HuH-7.5 (cell line): ENCODE data around the gene SLC25A47.

Experiments
- DNase-seq: peaks from one replicate; pipeline ENCODE4 v3.0.0; 2011; ENCODE audit warnings: low spot score

SLC25A47 gene

DNA sequence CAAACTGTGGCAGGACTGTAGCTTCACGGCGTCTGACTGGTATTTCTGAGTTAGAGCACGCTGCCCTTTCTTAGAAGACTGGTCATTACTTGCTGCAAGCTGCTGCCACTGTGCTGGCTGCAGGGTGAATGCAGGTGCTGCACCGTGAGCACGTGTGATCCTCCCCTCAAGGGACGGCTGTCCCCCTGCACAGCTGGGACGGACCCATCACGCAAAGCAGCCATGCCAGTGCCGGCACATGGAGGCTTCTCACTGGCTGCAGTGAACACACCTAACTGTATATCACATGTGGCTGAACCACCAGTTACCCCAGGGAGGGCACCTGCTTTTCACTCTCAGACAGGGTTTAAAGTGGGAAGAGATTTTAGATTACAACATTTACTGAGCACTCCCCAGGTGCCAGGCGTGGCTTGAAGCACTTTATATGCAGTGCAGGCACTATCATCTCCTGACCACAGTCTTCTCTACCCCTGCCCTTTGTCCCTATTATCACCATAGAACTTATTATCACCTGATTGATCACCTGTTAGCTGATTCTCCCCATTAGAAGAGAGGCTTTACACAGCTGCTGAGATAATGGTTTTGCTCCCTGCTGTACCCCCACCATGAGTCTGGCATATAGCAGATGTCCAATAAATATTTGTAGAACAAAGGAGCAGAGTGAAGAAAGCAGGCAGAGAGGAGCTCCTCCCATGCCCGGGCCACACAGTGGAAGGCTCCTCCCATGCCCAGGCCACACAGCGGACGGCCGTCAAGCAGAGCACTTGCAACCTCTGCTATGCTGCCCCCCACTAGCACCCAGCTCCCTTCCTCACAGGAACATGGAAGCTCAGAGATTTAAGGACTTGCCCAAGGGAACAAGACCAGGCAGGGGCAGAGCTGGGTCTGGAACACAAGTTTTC is 25.9 kb downstream of the SLC25A47 start:
- DNase-seq, result no peak

DNA sequence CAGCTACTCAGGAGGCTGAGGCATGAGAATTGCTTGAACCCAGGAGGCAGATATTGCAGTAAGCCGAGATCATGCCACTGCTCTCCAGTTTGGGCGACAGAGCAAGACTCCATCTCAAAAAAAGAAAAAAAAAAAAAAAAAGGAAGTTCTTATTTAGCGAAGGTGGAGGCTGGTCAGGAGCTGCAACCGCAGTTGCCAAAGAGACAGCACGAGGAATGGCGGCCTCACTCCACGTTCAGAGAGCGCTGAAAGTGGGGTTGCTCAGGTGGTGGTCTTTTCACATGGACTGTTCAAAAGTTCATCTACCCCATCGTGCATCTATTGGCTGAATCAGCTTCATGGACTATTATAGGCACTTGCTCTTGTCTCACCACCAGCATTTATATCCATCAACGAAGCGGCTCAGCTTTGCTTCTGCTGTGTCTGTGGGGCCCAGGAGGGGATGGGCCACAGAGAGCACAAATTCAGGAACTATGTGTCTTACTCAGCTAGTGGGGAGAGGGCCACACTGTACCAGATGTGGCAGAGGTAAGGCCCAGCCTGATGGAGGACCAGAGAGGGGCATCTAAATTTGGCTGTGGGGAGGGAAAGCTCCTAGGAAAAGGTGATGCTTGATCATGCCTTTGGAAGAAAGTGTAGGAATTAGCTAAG is 27.3 kb downstream of the SLC25A47 start:
- no peak for DNase-seq

DNA sequence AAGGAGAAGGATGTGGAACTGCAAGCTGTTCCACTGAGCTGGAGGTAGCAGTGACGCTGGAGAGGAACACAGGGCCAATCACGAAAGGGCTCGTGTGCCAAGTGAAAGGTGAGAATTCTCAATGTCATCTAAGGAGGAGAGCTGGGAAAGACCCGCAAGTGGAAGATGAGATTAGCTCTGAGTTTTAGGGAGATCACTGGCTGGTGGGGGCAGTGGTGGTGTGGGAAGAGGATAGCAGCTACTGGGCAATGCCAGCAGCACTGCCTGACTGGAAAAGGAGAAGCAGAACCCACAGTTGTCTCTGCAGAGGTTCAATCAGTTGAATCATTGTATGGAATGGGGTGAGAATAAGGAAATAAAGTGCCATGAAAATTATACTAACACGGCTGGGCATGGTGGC is 27.8 kb downstream of the SLC25A47 start:
- no peak for DNase-seq

DNA sequence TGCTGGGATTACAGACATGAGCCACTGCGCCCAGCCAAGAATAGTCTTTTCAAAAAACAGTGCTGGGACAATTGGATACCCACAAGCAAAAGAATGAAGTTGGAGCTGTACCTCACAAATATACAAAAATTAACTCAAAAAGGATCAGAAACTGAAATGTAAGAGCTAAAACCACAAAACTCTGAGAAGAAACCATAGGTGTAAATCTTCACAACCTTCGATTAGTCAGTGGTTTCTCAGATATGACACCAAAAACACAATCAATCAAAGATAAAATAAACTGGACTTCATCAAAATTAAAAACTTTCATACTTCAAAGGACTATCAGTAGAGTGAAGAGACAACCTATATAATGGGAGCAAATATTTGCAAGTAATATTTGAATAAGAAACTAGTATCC is 35.3 kb downstream of the SLC25A47 start:
- no peak for DNase-seq

DNA sequence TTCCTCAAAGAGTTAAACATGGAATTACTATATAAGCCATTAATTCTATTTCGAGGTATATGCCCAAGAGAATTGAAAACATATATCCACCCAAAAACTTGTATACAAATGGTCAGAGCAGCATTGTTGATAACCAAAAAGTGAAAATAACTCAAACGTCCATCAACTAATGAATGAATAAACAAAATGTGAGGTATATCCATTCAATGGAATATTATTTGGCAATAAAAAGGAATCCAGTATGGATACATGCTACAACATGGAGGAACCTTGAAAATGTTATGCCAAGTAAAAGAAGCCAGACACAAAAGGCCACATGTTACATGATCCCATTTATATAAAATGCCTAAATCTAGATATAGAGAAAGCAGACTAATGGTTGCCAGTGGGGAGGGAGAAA is 36.0 kb downstream of the SLC25A47 start:
- no peak for DNase-seq

DNA sequence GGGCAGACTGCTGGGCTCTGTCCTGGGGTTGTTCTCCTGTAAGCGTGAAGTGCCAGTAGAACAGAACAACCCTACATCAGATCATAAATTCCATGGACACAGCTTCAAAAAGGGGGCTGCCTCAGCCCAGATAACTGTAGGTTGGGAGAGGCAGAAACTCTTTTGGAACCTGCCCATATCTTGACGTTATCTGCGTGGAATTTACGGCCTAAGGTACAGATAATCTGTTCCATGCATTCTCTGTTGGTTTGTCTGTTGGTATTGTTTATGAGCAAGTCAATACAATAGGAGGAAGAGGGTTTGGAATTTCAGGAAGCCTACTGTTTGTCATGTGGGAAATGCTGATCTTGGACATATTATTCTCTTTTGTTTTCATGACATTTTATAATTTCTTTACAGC is 36.7 kb downstream of the SLC25A47 start:
- DNase-seq, result no peak

DNA sequence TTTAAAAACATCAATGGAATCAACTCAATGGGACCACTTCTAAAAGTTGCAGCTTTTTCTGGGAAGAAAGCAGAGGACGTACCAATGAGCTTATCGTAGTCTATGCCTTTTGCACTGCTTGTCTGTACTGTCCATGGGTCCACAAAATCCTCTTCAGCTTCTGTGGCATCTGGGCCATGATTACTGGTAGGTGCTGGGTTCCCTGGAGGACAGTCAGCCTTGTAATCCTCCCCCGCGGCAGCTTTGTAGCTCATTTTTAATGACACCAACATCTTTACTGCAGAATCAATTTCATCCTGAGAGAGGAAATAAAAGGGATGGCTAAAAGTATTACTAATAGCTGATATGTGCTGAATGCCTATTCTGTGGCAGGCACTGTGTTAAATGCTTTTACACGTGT is 38.5 kb downstream of the SLC25A47 start:
- no peak for DNase-seq

DNA sequence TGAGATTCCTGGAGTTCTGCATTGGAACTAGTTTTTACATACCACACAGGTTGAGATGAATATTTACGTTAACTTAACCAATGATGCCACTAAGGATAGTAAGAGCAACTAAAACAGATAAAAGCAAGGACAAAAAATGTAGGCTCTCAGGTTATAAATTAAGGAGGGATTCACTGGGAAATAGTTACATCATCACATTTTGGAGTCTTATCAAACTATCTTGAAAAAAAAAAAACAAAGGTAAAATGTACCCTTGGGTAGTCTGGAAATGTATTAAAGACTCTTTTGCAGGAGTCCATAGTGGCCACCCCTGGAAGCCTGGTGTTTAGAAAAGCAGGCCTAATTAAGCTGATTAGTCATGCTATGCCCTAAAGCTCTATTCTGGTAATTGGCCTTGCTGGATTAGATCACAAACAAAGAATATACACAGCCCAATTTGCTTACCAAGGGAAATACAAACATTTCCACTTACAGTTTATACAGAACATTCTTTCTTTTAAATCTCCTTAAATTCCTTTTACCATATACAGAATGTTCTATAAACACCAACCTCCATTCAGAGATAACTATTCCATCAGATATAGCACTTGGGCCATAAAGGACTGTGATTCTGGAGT is 39.3 kb downstream of the SLC25A47 start:
- DNase-seq, result no peak

DNA sequence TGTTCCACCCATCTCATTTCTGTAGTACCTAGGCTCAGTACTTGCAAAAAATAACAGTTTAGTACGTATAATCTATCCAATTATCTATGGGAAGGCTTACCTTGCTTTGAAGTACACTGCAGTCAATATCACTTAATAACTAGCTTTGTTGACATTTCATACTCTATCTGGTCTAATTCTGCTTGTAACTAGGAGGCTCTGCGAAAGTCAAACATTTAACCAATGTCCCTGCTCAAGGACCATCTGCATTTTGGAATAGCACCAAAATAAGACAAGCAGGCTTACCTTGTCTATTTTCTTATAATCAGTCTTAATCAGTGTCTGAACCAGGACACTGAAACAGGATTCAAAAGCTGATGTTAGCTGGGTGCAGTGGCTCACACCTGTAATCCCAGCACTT is 39.9 kb downstream of the SLC25A47 start:
- no peak for DNase-seq

DNA sequence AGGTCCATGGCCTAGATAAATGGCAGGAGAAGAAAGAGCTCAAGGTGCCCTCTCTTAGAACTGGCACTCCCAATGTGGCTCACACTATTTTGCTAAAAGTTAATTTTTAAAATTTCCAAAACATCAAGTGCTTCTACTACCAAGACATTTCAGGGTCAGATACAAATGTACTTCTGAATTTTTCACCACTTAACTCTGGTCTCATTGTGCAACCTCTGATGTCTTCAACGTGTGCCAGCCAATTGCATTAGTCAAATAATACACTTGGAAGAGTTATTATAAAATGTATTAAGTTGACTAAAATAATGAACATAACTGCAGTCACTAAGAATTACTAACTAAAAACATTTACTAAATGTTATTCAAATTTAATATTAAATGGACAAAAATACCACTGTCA is 41.3 kb downstream of the SLC25A47 start:
- DNase-seq, result no peak

DNA sequence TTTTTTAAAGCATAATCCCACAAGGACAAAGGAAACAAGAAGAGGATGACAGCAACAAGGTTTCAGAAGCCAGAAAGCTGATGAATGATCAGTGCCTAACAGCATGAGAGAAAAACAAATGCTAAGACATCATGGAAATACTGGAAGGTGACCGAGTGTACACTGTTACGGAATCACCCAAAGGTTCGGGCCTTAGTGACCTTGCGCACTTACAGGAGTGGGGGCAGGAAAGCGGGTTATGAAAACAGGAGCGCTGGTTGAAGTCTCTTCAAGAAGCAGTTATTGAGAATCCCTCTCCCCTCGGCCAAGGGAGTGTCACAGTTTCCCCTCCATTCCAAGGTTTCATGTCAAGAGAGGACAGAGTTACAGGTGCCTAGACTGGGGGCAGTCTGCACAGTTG is 42.6 kb downstream of the SLC25A47 start:
- DNase-seq, result no peak

DNA sequence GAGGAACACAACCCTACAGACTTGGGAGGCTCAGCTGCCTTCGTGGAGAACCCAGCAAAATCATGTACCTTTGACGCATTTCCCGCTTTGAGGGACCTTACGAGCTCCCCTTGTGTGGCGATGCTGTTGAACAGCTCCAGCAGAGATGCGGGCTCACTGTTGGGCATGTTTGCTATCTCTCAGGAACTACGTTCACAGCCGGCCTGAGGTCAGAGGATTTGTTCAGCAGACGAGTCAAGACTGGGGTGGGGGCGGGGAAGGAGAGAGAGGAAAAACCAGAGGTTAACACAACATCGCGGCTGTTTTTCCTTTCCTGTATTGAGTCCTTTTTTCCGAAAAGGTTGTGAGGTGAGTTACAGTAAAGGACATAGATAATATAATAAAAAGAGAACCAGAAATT is 45.9 kb downstream of the SLC25A47 start:
- DNase-seq, result no peak

DNA sequence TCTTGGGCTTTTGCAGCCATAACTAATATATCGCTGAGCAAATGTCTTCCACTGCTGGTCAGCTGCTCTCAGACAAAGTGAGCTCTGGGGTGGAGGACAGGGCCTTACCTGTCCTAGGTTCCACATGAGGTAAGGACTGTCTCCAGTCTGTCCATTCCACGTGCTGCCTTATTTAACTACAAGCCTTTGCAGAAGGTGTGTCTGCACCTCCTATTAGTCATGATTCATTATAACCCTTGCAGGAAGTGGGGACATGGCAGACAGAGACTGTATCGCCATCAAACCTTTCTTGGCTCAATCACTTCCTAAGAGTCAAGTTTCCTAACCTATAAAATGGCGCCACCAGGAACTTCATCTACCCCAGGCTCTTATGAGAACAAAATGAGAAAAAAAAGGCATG is 46.9 kb downstream of the SLC25A47 start:
- DNase-seq, result no peak

DNA sequence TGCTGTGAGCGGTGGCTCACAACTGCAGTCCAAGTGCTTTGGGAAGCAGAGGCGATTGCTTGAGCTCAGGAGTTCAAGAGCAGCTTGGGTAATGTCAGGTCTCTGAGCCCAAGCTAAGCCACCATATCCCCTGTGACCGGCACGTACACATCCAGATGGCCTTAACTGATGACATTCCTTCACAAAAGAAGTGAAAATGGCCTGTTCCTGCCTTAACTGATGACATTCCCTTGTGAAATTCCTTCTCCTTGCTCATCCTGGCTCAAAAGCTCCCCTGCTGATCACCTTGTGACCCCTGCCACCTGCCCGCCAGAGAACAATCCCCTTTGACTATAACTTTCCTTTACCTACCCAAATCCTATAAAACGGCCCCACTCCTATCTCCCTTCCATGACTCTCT is 48.6 kb downstream of the SLC25A47 start:
- no peak for DNase-seq

DNA sequence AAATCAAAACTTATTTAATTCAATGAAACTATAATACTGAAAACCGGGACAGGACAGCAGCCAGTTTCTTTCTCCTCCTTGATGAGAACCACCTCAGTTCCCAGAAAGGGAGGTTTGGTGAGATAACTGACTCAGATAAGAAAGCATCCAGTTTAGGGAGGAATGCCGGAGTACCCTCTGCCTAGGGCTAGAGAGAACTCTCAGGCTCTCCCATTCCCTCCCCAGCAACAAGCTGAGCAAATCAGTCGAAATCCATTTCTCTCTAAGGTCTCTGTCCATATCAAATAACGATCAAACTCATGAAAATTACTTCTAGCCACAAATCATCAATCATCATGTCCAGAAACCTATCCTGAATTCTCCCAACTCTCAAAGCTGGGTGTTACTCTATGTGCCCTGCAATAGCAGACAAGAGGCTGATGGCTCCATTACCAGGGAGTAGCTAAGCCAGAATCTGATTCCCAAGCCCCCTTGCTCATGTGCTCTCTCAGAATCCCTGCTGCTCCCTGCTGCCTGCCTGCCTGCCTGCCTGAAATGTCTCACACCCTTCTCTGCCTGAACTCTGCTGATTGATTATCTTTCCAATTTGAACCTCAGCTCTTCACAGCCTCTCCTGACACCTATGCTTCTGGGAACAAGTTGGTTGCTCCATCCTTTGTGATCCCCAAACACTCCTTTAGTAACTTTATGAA is 49.4 kb downstream of the SLC25A47 start:
- no peak for DNase-seq

DNA sequence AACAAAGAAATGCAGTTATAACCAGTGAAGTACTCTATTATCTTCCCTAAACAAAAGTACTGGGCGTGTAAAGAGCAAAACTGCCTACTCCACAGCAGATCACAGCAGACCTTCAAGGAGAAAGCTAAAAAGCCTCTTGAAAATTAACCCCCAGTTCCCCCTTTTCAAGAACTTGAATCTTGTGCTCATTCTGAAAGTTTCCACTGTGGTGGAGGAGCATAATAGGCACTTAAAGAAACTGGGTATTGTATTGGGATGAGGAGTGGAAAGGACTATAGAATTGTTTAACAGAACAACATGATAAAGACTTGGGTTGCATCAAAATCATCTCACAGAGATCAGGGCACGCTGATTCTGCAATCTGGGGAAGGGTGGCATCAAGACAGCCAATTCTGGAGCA is 51.1 kb downstream of the SLC25A47 start:
- DNase-seq, result no peak

DNA sequence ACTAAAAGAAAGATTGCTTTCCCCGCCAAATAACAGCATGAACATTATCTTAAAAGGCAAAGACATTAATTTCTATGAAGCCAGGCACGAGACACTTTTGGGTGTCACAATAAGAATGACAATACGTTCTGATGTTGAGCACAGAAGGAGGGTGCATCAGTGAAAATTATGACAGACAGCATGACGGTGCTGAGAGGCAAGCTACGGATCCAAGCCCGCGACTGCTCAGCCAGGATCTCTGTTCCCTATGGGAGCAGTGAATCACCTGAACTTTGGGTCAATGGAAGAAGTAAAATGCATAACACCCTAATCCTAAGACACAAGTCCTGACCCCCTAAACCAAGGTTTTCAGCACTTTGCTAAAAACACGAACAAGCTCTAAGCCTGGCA is 51.7 kb downstream of the SLC25A47 start:
- DNase-seq, result no peak

DNA sequence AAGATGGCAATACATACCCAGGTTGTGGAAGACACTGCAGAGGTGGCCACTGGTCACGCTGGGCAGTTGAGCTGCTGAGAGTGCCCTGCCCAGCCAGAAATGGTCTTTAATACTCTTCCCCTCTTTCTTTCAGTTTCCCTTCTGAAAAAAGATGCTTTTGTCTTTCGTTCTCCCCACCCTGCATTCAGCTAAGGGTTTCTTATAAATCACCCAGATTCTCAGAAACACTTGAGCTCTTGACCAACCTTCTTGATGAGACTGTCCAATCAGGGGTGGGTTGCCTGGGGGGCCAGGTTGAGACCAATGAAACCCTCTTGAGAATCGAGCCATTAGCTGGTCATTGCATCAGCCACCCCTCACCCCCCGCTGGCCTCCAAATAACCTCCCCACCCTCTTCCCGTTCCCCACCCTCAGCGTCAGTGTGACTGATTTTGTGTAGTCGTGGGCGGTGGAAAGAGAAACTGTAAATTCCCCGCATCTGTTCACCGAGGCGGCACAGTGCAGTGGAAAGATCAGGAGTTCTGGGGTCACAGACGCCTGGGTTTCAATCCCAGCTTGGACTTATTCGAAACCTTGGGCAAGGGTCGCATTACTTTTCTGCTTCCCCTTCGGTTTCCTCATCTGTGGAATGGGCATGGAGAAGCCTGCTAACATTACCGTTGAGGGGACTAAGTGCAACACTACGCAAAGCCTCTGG is 52.3 kb downstream of the SLC25A47 start:
- no peak for DNase-seq

DNA sequence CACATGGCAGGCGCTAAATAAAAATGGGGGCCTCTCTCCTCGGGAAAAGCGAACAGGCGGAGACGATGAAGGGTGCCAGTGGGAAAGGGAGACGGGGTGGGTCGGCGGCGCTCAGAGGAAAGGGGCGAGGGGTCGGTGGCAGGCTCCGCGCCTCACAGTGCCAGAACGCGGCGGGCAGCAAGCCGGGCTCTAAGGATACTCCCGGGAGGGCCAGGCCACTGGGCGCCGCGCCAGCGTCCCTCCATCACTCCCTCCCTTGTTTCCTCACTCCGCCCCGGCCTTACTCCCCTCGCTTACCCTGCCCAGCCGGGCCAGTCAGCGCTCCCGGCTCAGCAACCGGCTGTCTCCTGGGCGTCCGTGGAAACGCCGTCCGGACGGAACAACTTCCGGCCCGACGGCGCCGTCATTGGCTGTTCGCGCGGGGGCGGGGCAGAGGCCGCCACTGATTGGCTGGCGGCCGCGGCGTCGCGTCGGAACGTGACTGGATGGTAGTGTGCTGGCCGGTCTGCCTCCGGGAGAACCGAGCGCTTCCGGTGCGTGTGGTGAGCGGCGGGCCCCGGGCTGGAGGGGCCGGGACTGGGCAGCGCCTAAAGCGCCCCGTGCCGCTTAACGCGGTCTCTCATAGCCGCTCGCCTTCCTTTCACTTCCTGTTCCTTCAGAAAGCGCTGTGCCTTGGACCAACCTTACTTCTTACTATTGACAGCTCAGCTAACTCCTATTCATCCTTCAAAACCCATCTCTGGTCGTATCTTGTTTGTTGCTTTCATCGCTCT is 53.0 kb downstream of the SLC25A47 start, which contains the start of gene WDR25:
TSS of gene WDR25 (plus strand) at position 523 of the 773 bp plus-strand sequence.
- DNase-seq, result peak; percentile 75

DNA sequence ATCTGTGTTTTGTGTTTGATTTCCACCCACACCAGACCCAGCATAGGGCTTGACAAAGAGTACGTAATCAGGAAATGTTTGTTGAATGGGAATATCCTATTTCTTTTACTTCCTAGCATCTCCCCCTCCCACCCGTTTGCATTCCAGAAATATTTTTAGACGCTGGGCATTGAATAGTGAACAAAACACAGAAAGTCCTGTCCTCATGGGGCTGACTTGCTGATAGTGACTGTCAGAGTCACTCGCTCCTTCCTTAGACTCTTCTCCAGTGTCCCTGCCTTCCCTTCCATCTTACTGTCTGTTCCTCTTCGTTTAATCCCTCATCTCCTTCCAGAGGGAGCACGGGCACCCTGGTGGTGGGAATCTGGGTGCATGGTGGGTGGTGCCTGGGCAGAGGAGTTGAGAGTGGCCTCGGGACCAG is 53.6 kb downstream of the SLC25A47 start:
- DNase-seq, result peak; percentile 51
